Measurements from ENCODE around the gene PTGES3.

PTGES3 gene

DNA sequence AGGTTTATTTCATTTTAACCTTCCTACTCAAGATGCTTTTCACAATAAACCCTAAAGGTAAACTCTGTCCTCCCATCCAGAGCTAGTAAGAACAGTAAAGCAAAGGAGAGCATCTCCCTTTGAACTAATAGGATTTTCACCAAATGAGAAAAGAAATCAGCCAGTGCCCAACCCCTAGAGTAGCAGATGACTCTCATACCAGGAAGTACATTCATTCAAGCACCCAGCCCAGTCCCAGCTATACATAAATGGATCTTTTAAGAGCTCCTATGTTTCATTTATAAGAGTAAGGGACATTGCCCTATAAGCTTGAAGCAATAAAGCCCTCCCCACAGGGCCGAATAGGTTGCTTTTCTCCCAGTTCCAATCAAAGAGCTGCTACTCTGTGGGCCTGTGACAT, 65.5 kb downstream of the PTGES3 start:
- no peak for FAIRE-seq

DNA sequence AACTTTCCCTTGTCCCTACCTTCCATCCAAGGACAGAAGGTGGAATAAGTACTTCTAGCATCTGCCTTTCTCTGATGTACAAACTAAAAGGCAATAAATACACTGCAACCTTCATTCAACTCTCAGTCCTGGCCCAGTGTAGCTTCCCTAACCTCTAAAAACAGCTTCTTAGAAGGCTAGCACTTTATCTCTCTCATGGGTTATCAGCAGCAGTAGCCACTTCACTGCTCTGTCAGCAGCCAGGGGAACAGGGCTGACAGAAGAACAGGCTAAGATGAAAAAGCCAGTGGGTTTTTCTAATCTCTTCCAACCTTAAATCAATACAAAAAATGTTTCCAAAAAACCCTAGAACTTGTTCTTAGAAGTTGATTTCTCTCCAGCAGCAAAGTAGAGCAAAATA, 71.2 kb downstream of the PTGES3 start:
- FAIRE-seq: no peak

DNA sequence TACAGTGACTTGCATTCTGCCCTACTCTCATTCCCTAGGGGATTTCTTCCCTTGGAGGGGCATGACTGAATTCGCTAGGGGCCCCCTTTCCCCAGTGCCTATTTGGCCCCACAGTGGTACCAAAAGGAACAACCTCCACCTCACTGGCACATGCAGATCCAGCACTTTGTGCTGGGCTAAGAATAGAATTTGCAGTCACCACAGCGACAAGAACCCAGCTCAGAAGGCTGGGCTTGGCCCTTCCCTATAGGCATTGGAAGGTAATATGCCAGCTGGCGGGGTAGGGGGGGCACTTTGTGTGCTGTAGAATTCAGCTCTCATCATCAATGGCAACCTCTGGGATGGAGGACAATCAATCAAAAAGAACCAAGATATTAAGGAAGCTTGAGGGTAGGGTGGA, 71.8 kb downstream of the PTGES3 start:
- no peak for FAIRE-seq

DNA sequence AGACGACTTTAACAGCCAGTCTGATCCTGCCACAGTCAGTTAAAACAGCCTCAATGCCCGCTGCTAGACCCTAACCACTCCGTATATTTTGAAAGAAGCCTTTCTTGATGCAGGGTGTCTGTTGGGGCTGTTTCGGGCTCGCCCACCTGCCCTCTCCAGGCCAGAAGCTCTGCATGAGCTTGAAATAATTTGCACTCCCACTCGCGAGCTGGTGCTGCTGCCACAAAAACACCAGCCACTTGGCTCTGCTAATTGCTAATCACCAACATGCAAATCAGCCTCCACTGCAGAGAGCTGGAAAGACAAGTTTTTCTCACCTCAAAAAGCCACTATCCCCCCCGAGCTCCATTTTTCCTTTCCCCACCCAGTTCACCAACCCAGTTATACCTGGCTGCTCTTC, 73.5 kb downstream of the PTGES3 start:
- no peak for FAIRE-seq
